BE2C (cell line): Measurements from ENCODE around the gene CDC42SE1.

Source experiments
- DNase-seq: peaks from one replicate; pipeline ENCODE4 v3.0.0-alpha.2; 2020
- H3K27me3 ChIP-seq: fragments of 250-450 bp; sonication (Bioruptor Pico); 2 replicates; pipeline ENCODE4 v1.5.1; 2020; ENCODE audit warnings: mild to moderate bottlenecking
- H3K36me3 ChIP-seq: fragments of 250-450 bp; sonication (Bioruptor Pico); 2 replicates; pipeline ENCODE4 v1.5.1; 2020; ENCODE audit warnings: mild to moderate bottlenecking
- H3K4me1 ChIP-seq: fragments of 250-450 bp; sonication (Bioruptor Pico); 2 replicates; pipeline ENCODE4 v1.5.1; 2020
- H3K4me3 ChIP-seq: 2 replicates; pipeline ENCODE4 v1.5.1; 2011; ENCODE audit warnings: low read depth, low read length
- H3K9me3 ChIP-seq: fragments of 250-450 bp; sonication (Bioruptor Pico); 2 replicates; pipeline ENCODE4 v1.5.1; 2020
- TF ChIP-seq, protein P1 (sequence below): IDR thresholded peaks from 2 replicates; pipeline ENCODE4 v1.5.1; 2012; ENCODE audit warnings: mild to moderate bottlenecking, low read depth, low read length

Gene CDC42SE1

DNA sequence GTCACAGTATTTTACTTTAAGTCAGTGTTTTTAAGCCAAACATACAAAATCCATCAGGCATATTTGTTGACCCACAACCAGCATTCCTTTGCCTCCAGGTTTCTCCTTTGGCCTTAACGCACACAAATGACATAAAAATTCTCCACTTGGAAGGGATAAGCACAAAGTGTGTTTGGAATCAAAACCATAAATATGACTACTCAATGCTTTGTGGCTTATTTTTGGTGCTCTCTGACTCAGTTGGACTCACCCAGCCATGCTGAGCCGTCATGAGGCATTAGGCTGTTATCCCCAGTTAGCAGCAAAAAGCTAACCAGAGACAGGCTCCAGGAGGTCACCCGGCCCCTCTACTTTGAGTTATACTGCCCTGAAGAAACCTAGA is 50.2 kb downstream of the CDC42SE1 start:
- Histone ChIP-seq H3K9me3 (no peaks in the 10 kb centered on the region), H3K4me1 (no peaks in the 10 kb centered on the region; the same call in 1 of the 2 replicates), H3K27me3 (no peaks in the 10 kb centered on the region), H3K36me3 (no peaks in the 10 kb centered on the region), H3K4me3 (peak overlapping the region; percentile 83)
- no peak for DNase-seq
- TF ChIP-seq, protein P1, sequence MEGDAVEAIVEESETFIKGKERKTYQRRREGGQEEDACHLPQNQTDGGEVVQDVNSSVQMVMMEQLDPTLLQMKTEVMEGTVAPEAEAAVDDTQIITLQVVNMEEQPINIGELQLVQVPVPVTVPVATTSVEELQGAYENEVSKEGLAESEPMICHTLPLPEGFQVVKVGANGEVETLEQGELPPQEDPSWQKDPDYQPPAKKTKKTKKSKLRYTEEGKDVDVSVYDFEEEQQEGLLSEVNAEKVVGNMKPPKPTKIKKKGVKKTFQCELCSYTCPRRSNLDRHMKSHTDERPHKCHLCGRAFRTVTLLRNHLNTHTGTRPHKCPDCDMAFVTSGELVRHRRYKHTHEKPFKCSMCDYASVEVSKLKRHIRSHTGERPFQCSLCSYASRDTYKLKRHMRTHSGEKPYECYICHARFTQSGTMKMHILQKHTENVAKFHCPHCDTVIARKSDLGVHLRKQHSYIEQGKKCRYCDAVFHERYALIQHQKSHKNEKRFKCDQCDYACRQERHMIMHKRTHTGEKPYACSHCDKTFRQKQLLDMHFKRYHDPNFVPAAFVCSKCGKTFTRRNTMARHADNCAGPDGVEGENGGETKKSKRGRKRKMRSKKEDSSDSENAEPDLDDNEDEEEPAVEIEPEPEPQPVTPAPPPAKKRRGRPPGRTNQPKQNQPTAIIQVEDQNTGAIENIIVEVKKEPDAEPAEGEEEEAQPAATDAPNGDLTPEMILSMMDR: no peak

DNA sequence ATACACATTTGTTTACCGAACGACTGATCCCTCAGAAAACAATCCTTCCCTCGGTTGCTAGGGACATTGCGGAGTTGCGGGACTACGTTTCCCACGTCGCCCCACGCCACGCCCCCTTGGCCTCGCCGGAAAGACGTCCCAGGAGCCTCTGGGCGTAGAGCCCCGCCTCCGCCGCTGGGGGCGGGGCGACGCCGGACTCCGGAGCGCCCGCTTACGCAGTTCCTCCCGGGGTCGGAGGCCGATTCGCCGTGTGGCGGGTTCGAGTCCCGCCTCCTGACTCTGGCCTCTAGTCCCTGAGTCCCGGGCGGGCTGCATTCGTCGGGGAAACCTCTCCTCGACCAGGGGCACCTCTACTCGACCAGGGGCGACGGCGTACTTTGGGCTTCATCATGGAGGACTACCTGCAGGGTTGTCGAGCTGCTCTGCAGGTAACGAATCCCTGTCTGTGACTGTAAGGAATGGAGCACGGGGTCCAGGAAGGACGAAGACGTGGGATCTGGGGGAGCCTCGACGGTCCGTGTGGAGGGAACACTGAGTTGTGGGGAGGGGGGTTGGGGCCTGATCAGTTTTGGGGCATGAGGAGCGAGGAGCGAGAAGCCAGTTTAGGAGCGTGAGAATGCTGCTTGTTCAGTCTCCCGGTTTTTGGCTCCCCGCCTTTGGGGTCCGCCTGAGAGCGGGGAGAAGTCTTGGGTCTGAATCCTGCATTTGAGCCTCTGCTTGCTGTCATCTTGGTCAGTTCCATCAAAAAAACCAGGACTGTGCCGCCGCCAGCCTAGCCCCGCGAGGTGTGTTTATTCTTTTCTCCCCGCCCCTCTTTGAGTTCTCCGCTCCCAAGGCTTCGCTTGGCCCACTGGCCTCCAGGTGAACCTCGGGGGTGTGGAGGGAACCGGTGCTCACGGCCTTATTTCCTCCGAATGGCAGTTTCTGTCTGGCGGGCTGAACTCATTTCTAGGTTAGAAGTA is 50.9 kb downstream of the CDC42SE1 start, which contains the start of gene PRUNE1:
TSS of gene PRUNE1 (plus strand) at position 206 of the 962 bp plus-strand sequence. CDS start at position 390, 184 bp downstream.
- Histone ChIP-seq H3K27me3 (no peaks in the 10 kb centered on the region), H3K4me3 (peak within 1 kb of the TSS; percentile 83), H3K36me3 (no peaks in the 10 kb centered on the region), H3K4me1 (no peaks in the 10 kb centered on the region; the same call in 1 of the 2 replicates), H3K9me3 (no peaks in the 10 kb centered on the region)
- TF ChIP-seq, protein P1: no peak
- peak; percentile 99 for DNase-seq

DNA sequence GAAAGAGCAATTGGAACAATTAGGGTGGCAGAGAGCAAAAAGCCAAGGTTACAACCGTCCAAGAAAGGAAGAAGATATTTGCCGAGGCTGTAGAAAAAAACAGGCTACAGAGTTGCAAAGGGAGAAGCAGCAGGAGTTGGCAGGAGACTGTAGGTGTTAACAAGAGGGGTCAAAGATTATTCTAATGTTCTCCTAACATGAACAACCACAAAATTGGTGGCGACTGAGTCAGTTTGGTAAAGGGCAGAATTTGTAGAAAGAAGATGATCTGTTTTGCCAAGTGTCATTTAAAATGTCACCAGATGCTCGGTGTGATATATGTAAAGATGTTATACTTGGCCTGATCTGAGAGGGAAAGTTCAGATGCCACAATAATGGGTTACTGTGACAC is 51.6 kb downstream of the CDC42SE1 start:
- H3K36me3 ChIP-seq: no peaks in the 10 kb centered on the region
- H3K4me1 ChIP-seq: no peaks in the 10 kb centered on the region
- peak overlapping the region; percentile 83 for H3K4me3 ChIP-seq
- DNase-seq: no peak
- TF ChIP-seq, protein P1: no peak
- no peaks in the 10 kb centered on the region for H3K9me3 ChIP-seq
- no peaks in the 10 kb centered on the region for H3K27me3 ChIP-seq

DNA sequence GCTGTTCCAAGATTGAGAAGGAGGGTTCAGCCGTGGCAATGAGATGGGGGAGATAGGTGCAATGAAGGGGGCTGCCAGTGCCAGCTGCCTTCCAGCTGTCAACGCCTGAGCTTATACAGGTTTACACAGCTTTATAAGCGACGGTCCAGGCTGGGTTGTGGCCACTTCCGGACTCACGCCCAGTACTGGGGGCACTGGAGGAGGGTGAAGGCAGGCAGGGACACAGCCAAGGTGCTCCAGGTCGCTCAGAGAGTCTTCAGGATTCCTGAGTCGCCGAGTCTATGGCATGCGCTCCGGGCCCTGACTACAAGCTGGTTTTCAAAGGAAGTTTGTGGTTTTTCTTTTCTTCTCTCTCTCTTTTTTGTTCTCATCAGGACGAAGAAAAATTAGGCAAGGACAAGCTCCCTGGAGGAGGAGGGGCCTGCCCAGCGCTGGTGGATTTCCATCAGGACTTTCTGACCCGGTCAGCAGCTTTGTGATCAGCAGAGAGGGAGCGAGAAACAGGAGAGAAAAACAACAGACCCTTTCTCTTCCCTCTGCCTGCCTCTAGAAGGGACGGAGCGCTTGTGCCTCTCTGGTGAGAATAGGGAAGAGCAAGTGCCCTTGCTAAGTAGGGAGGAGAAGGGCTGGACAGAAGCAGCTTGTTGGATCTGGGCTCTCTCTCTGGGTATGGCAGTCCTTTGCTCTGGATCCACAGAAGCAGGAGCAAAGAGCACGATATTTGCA is 52.9 kb downstream of the CDC42SE1 start, which contains the start of gene MINDY1:
TSS of gene MINDY1 (minus strand) at position 576 of the 726 bp plus-strand sequence. CDS start 4,285 bp downstream, outside the sequence.
- Histone ChIP-seq H3K9me3 (no peaks in the 10 kb centered on the region), H3K27me3 (no peaks in the 10 kb centered on the region), H3K4me1 (no peaks in the 10 kb centered on the region), H3K4me3 (peak within 1 kb of the TSS; percentile 83), H3K36me3 (no peaks in the 10 kb centered on the region; the same call in 1 of the 2 replicates)
- TF ChIP-seq, protein P1: peak; percentile 63
- peak; percentile 80 for DNase-seq

DNA sequence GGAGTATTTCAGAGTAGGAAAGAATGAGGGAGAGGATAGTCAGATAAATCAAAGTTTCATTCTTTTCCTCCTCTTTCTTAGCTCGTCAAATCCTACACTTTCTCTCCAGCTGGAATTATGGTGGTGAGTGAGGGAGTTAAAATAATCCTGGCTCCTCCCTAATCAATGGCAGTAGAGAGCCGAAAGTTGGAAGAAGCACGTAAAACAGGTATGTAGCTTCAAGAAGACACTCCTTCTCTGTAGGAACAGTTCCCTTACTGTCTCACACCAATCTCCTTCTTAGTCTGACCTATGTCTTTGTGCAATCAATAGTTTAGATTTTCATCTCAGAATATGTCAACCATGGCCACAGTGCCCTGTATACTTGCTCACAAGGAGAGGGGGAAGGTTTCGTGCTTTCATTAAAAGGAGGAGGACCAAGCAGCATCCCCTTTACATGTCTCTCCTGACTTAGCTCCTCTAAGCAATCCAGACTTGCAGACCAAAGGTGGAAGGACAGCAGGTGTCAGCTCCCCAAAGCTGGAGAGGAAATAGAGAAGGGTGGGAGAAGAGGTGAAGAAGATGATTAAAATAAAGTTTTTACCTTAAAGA is 53.6 kb downstream of the CDC42SE1 start:
- Histone ChIP-seq H3K4me3 (peak overlapping the region; percentile 72), H3K36me3 (no peaks in the 10 kb centered on the region; the same call in 1 of the 2 replicates), H3K27me3 (no peaks in the 10 kb centered on the region), H3K4me1 (no peaks in the 10 kb centered on the region), H3K9me3 (no peaks in the 10 kb centered on the region)
- TF ChIP-seq, protein P1: no peak
- no peak for DNase-seq
